ENCODE measurements around the gene PTPRS. TPM values are rescaled to one million over a fixed set of nuclear protein-coding genes. Genes with fewer than 3 reads are reported as not detected.
A peak's percentile ranks its signal among the peaks of the same experiment; 100 is the strongest.

The PTPRS gene
- total and polyA plus RNA-seq, 7 donors = 4.2 to 29.7 (median 11.4) TPM

GRCh38 chr19:5308451-5309437 is 31.9 kb downstream of the PTPRS start:
- 27 to 43% (median 29%) methylated on average over 21 of the region's 21 CpGs for WGBS, 3 donors
- peaks cover 0 to 12% (median 4%) of the 10 kb centered on the region in 3 donors for H3K27me3 ChIP-seq (ENCODE audit: insufficient read depth in 3 of 3, low read length in 2 of 3)
- no peak overlapping the region for H3K4me3 ChIP-seq
- TF ChIP-seq CTCF (IDR thresholded peaks at IDR 0.05) = no peak
- DNase-seq = peak in 1 of 2 donors; percentile 60
- H3K36me3 ChIP-seq (ENCODE audit: insufficient read depth in 1 of 2, low read depth in 1 of 2) = no peaks in the 10 kb centered on the region
- H3K27ac ChIP-seq = no peak overlapping the region
- no peaks in the 10 kb centered on the region for H3K4me1 ChIP-seq
- intact Hi-C loops (cut with DNase I) = no loop called here
- no peaks in the 10 kb centered on the region for H3K9me3 ChIP-seq
- peak; percentile 25 to 83 (median 70) for ATAC-seq

- no peak overlapping the region for H3K27ac ChIP-seq
- no peak for TF ChIP-seq CTCF (IDR thresholded peaks at IDR 0.05)
- 93 to 95% (median 94%) methylated on average over 19 of the region's 19 CpGs for WGBS, 3 donors
- H3K36me3 ChIP-seq (ENCODE audit: insufficient read depth in 1 of 2, low read depth in 1 of 2) = no peaks in the 10 kb centered on the region
- ATAC-seq (no peak), DNase-seq (no peak)
- H3K4me3 ChIP-seq = no peak overlapping the region
- no peaks in the 10 kb centered on the region for H3K4me1 ChIP-seq
- H3K27me3 ChIP-seq (ENCODE audit: insufficient read depth in 3 of 3, low read length in 2 of 3) = peaks cover 0 to 6% (median 4%) of the 10 kb centered on the region in 3 donors
- no peaks in the 10 kb centered on the region for H3K9me3 ChIP-seq
- intact Hi-C loops (cut with DNase I) = no loop called here
Observed at GRCh38 chr19:5307655-5308054, 33.0 kb downstream of the PTPRS start.

GRCh38 chr19:5305163-5305562 is 35.4 kb downstream of the PTPRS start:
- Histone ChIP-seq H3K4me1 (no peaks in the 10 kb centered on the region), H3K4me3 (no peak overlapping the region), H3K27me3 (ENCODE audit: insufficient read depth in 3 of 3, low read length in 2 of 3) (peaks cover 0 to 1% (median 0%) of the 10 kb centered on the region in 3 donors), H3K9me3 (no peaks in the 10 kb centered on the region), H3K36me3 (ENCODE audit: insufficient read depth in 1 of 2, low read depth in 1 of 2) (no peaks in the 10 kb centered on the region), H3K27ac (no peak overlapping the region)
- intact Hi-C loops (cut with DNase I) = no loop called here
- no peak for TF ChIP-seq CTCF (IDR thresholded peaks at IDR 0.05)
- DNase-seq (no peak), ATAC-seq (no peak)
- WGBS, 3 donors = 81 to 90% (median 89%) methylated on average over 3 of the region's 3 CpGs

- no peak for TF ChIP-seq CTCF (IDR thresholded peaks at IDR 0.05)
- WGBS, 3 donors = 82 to 88% (median 88%) methylated on average over 6 of the region's 6 CpGs
- Histone ChIP-seq H3K9me3 (no peaks in the 10 kb centered on the region), H3K4me1 (no peaks in the 10 kb centered on the region), H3K36me3 (ENCODE audit: insufficient read depth in 1 of 2, low read depth in 1 of 2) (no peaks in the 10 kb centered on the region), H3K27ac (no peak overlapping the region), H3K27me3 (ENCODE audit: insufficient read depth in 3 of 3, low read length in 2 of 3) (peaks cover 0 to 1% (median 0%) of the 10 kb centered on the region in 3 donors), H3K4me3 (no peak overlapping the region)
- ATAC-seq (no peak), DNase-seq (no peak)
- intact Hi-C loops (cut with DNase I) = no loop called here
Observed at GRCh38 chr19:5304486-5304885, 36.1 kb downstream of the PTPRS start.

Data from psoas muscle (tissue), 8 donors.